NT2/D1 (cell line): Measurements from ENCODE around the gene AHRR.

Experiments
- DNase-seq: peaks from one replicate; pipeline ENCODE4 v3.0.0-alpha.2; 2011; ENCODE audit warnings: low read depth, low spot score
- H3K27me3 ChIP-seq: 2 replicates; pipeline ENCODE4 v1.6.0; 2011; ENCODE audit warnings: mild to moderate bottlenecking; ENCODE audit not compliant: insufficient read length, insufficient read depth
- H3K36me3 ChIP-seq: 2 replicates; pipeline ENCODE4 v1.6.1; 2011; ENCODE audit warnings: mild to moderate bottlenecking, low read length, mixed read lengths; ENCODE audit not compliant: insufficient read depth, insufficient read length
- H3K4me1 ChIP-seq: 2 replicates; pipeline ENCODE4 v1.5.1; 2011; ENCODE audit not compliant: insufficient read depth, insufficient read length
- H3K4me3 ChIP-seq: 2 replicates; pipeline ENCODE4 v1.5.1; 2011; ENCODE audit warnings: low read depth; ENCODE audit not compliant: insufficient read length
- H3K9ac ChIP-seq: 2 replicates; pipeline ENCODE4 v1.6.0; 2011; ENCODE audit warnings: low read depth; ENCODE audit not compliant: insufficient read length
- H3K9me3 ChIP-seq: 2 replicates; pipeline ENCODE4 v1.5.1; 2011; ENCODE audit warnings: mild to moderate bottlenecking, low read length; ENCODE audit not compliant: insufficient read depth
- SUZ12 ChIP-seq: IDR thresholded peaks from 2 replicates; pipeline ENCODE4 v1.6.1; 2011; ENCODE audit not compliant: insufficient read length, insufficient read depth; ENCODE audit errors: extremely low read depth
- YY1 ChIP-seq: IDR thresholded peaks from 2 replicates; pipeline ENCODE4 v1.6.1; 2011; ENCODE audit not compliant: insufficient read length, insufficient read depth
- ZNF274 ChIP-seq: IDR thresholded peaks from 2 replicates; pipeline ENCODE4 v1.6.1; 2011; ENCODE audit warnings: mild to moderate bottlenecking, low read depth, low read length

AHRR gene

DNA sequence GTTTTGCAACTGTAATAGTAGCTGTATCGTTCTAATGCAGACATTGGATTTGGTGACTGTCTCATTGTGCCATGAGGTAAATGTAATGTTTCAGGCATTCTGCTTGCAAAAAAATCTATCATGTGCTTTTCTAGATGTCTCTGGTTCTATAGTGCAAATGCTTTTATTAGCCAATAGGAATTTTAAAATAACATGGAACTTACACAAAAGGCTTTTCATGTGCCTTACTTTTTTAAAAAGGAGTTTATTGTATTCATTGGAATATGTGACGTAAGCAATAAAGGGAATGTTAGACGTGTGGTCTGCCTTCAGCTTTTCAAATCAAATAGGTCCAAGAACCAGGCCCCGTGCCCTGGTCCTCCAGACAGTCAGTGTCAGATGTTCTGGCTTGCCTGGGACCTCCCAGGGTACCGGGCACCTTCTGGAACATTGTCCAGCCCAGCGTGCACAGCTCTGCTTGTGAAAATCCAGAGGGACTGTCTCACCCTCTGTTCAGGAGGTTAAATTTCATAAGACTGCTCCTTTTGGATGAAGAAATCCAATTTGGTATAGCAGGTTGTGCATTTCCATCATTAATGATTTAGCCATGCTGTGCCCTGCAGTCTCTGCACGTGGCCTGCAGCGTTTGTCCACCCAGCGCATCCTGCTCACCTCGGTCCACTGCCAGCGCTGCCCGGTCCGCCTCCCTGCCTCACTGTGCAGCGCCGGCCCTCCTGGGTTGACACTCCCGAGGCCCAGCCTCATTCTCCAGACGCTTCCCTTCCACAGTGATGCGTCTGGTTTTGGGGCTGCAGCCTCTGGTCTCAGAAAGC lies 6.6 kb upstream of the AHRR start:
- no peak overlapping the region for H3K9ac ChIP-seq
- peaks cover 55% of the 10 kb centered on the region for H3K36me3 ChIP-seq
- no peak for TF ChIP-seq ZNF274
- TF ChIP-seq YY1: no peak
- no peak for TF ChIP-seq SUZ12

DNA sequence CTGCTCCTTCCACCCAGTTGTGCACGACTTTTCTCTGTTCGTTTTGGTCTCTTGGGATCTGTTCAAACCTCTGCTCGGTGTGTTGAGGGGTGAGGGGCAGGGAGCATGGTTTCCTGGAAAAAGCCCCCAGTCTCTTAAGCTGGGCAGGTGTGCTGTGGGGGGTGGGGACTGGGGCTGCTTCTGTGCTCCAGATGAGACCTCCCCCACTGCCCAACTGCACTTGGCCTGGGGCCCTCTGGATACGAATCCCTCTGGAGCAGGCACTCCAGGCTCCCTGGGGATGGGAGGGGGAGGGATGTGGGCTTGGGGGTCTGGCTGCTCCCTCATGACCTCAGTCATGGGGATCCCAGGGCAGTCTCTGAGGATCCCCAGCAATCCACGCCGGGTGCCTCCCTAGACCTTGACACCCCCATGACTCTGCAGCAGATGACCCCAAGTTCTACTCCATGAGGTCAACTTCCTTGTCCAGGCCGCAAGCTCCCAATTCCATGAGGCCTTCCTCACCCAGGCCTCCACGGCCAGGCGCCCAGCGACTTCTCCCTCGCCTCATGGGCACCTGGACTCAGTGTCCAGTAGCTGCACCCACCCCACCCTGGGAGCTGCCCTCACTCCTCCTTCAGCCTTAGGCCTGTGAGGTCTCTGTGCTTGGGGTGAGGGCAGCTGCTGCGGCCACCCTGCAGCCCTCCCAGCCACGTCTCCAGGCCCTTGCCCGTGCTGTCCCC lies 5.9 kb upstream of the AHRR start:
- Histone ChIP-seq H3K36me3 (peaks cover 48% of the 10 kb centered on the region), H3K9ac (no peak overlapping the region), H3K4me1 (peaks cover 21% of the 10 kb centered on the region), H3K4me3 (no peak overlapping the region), H3K9me3 (no peaks in the 10 kb centered on the region), H3K27me3 (peaks cover 22% of the 10 kb centered on the region)
- DNase-seq: no peak
- TF ChIP-seq ZNF274 (no peak), YY1 (no peak), SUZ12 (no peak)

More for the DNA sequence above, 6.6 kb upstream of the AHRR start:
- Histone ChIP-seq H3K27me3 (peaks cover 14% of the 10 kb centered on the region), H3K4me3 (no peak overlapping the region), H3K4me1 (peaks cover 21% of the 10 kb centered on the region), H3K9me3 (no peaks in the 10 kb centered on the region)
- DNase-seq: no peak

DNA sequence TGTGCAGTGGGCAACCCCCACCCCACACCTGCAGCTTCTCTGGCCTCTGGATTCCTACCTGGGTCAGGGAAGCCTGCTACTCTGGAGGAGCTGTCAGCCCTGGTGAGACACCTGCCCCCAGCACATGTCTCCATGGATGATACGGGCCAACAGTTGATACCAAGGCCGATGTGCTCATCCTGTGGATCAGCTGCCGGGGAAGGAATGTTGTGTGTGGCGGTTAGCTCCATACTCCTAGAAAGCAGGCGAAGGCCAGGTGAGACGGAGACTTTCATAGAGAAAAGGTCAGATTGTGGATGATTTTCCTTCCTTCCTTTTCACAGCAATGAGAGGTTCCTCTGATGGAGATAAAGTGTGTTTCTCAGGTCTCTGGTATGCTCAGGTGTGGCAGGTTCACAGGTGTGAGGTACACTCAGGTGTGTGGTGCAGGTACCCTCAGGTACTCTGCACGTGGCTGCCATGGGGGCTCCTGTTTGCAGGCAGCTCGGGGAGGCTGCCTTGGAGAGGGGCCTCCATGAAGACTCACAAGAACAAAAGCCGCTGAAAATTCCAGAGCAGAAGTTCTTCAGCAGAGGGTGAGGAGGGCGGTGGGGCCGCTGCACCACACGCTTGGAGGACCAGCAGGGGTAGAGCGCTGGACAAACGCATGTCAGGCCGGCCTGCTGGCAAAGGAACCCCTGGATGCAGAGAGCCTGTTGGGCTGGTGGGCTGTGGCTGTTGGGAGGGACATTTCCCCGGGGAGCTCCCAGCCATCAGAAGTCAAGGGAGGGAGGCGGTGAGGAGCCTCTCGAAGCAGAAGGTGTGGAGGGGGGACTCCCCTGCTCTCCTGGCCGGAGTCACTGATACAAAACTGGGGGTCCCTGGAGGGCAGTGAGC lies 5.1 kb upstream of the AHRR start:
- no peak for DNase-seq
- H3K9me3 ChIP-seq: no peaks in the 10 kb centered on the region
- no peak for TF ChIP-seq ZNF274
- no peak overlapping the region for H3K4me3 ChIP-seq
- no peak overlapping the region for H3K9ac ChIP-seq
- peaks cover 29% of the 10 kb centered on the region for H3K27me3 ChIP-seq
- peaks cover 40% of the 10 kb centered on the region for H3K36me3 ChIP-seq
- H3K4me1 ChIP-seq: peaks cover 18% of the 10 kb centered on the region

DNA sequence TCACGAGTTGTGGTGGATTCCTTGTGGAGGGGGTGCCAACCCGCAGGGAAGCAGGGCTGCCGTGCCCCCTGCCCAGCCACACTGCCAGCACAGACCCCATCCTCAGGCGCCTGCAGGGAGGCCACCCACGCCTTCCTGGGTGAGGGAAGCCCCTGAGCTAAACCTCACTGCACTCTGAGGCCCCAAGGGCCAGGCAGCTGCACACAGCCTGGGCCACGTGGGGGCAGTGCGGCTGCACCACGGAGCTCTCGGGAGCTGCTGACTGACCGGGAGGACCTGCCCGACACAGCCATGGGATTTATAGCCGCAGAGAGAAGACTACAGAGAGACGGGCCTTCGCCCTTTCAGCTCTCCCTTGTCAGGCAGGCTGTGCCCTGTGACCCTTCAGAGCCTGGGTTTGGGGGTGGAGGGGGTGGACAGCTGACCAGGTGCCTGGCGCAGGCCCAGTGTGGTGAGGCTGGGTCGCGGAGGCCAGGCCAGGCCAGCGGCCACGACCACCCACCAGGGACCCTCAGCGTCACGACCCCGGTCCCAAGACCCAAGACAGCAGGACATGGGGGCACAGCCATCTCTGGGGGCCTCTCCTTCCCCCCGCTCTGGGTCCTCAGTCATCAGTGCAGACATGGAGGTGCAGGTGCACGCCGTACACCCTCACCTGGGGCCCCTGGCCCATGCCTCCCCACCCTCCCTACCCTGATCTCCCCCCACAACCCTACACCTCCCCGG lies 4.3 kb upstream of the AHRR start:
- Histone ChIP-seq H3K4me3 (no peak overlapping the region), H3K4me1 (peaks cover 20% of the 10 kb centered on the region), H3K9me3 (no peaks in the 10 kb centered on the region), H3K9ac (no peak overlapping the region), H3K27me3 (peaks cover 37% of the 10 kb centered on the region), H3K36me3 (peaks cover 36% of the 10 kb centered on the region)
- DNase-seq: no peak
- no peak for TF ChIP-seq SUZ12
- TF ChIP-seq ZNF274: no peak
- no peak for TF ChIP-seq YY1

DNA sequence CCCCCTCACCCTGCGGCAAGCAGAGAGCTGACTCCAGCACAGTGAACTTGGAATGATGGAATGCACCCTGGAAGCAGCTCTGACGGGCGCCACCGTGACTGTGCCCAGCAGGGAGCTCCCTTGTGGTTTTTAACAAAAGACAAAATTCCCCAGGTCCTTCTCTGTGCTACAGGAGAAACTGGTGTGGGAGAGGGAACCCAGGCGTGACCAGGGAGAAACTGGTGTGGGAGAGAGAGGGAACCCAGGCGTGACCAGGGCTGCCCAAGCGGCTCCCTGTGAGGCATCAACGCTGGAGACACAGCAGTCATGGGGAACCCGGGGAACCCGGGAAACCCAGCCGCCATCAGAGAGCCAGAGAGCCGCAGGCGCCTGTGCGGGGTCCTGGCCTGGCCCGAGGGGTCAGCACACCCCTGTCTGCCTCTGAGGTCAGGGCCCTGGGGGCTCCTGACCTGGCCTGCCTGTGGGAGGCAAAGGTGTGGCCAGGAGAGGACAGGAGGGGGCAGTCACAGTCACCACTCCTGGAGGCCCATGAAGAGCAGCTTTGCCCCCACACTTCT lies 3.1 kb upstream of the AHRR start:
- TF ChIP-seq ZNF274 (no peak), SUZ12 (no peak), YY1 (no peak)
- Histone ChIP-seq H3K4me3 (no peak overlapping the region), H3K4me1 (peaks cover 20% of the 10 kb centered on the region), H3K9ac (no peak overlapping the region), H3K36me3 (peaks cover 33% of the 10 kb centered on the region), H3K9me3 (no peaks in the 10 kb centered on the region), H3K27me3 (peaks cover 49% of the 10 kb centered on the region)
- no peak for DNase-seq

DNA sequence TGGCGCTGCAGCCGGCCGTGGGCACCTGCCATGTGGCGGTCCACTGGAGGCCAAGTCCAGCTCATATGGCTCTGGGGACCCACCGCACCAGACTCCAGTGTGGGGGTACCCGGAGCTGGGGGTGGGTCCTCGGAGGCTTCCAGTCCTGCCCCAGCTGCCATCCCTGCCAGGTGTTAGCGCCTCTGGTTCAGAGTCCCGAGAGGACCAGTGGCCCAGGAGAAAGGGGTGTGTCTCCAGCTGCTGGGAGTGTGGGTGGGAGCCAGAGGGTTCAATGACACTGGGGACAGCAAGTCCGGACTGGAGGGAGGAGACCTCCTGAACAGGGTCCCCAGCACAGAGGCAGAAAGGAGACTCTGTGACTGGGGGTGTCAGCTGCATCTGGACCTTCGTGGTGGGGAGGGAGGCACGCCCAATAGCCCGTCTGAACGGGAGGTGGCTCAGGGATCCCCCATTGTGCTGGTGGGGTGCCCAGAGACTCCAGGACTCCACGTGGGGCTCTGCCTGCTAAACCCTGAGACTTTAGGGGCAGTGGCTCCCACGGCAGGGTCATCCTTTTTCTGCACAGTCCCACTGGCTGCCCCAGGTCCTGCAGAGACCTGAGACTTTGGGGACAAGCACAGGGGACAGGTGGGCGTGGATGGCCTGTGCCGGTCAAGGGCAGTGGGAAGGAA lies 2.4 kb upstream of the AHRR start:
- no peak overlapping the region for H3K4me3 ChIP-seq
- peaks cover 51% of the 10 kb centered on the region for H3K27me3 ChIP-seq
- peaks cover 27% of the 10 kb centered on the region for H3K36me3 ChIP-seq
- TF ChIP-seq SUZ12: no peak
- no peak for TF ChIP-seq YY1
- TF ChIP-seq ZNF274: no peak
- no peaks in the 10 kb centered on the region for H3K9me3 ChIP-seq
- no peak for DNase-seq
- peaks cover 18% of the 10 kb centered on the region for H3K4me1 ChIP-seq
- H3K9ac ChIP-seq: no peak overlapping the region
